K562 (cell line): ENCODE results near the gene DNAJC15. TPM values are rescaled to one million over a fixed set of nuclear protein-coding genes. Genes with fewer than 3 reads are reported as not detected.

ENCODE experiments used
- ATAC-seq: fragments of 200-7000 bp; cut with Tn5 transposase; 3 replicates; pipeline ENCODE4 v1.9.1; 2020; ENCODE audit warnings: moderate library complexity
- BruUV-seq: library from RNA; stranded (reverse); fragments of 400-500 nt; replicated peaks from 2 replicates; lab custom pipeline; 2021; lab: Mats Ljungman, UMichigan
- CTCF ChIA-PET: fragments of 300-600 bp; formaldehyde crosslinking; extraction: SDS; loops from one replicate; lab custom pipeline; 2021; ENCODE audit warnings: low intra/inter-chr PET ratio; lab: Yijun Ruan, JAX
- POLR2A ChIA-PET: fragments of 300-600, 350-650 bp; sonication (Branson Sonifier 250); formaldehyde crosslinking; extraction: SDS; loops from one replicate; lab custom pipeline; 2021; ENCODE audit warnings: antibody characterized with exemption, inconsistent platforms; lab: Yijun Ruan, JAX
- DNase-seq, 4 experiments: peaks; one replicate each; pipeline versions ENCODE4 v3.0.0 to v3.0.0-alpha.2; 2011 to 2018; ENCODE audit warnings: low spot score in 3 of 4, mixed read lengths in 3 of 4; ENCODE audit errors: extremely low read depth in 1 of 4
- FAIRE-seq: peaks from 2 replicates; lab custom pipeline; 2011; peaks lifted over from hg19 to GRCh38; lab: Jason Lieb, UNC
- H2AFZ ChIP-seq: 2 replicates; pipeline ENCODE4 v1.6.0; 2011; ENCODE audit warnings: low read depth, low read length, control low read depth, inconsistent platforms
- H3K27ac ChIP-seq: fragments of 200-600 bp; 3 replicates; pipeline ENCODE4 v1.8.0; 2011; ENCODE audit warnings: low read depth, mild to moderate bottlenecking, control low read depth, inconsistent platforms, low read length, moderate library complexity, mixed read lengths; ENCODE audit errors: extremely low read depth
- H3K27me3 ChIP-seq, 2 experiments: fragments of 300-600 bp in 1 of 2; 2 replicates in 1 of 2; 3 replicates in 1 of 2; pipeline versions ENCODE4 v1.6.0 to v1.8.0; 2011; ENCODE audit warnings: inconsistent platforms in 2 of 2, low read length in 2 of 2, mild to moderate bottlenecking in 1 of 2, mixed read lengths in 1 of 2, moderate library complexity in 1 of 2; ENCODE audit not compliant: control insufficient read depth in 2 of 2, insufficient read depth in 2 of 2
- H3K36me3 ChIP-seq: fragments of 300-600 bp; 3 replicates; pipeline ENCODE4 v1.8.0; 2011; ENCODE audit warnings: mild to moderate bottlenecking, low read length, inconsistent platforms; ENCODE audit not compliant: control insufficient read depth, insufficient read depth
- H3K4me1 ChIP-seq, 2 experiments: fragments of 200-600 bp in 1 of 2; replicated peaks in 1 of 2; 2 replicates in 1 of 2; 3 replicates in 1 of 2; pipeline versions ENCODE4 v1.5.1 to v1.8.0; 2011; ENCODE audit warnings: inconsistent platforms in 2 of 2, low read length in 2 of 2, mild to moderate bottlenecking in 1 of 2, mixed read lengths in 1 of 2, moderate library complexity in 1 of 2; ENCODE audit not compliant: control insufficient read depth in 2 of 2, insufficient read depth in 2 of 2
- H3K4me2 ChIP-seq: 2 replicates; pipeline ENCODE4 v1.6.1; 2011; ENCODE audit warnings: low read length, control low read depth, inconsistent platforms, mixed read lengths; ENCODE audit not compliant: insufficient read depth
- H3K4me3 ChIP-seq: fragments of 200-600 bp; sonication (generic), shearing (Covaris generic); 2 replicates; pipeline ENCODE4 v1.5.1; 2016; ENCODE audit warnings: control low read depth, inconsistent platforms
- H3K79me2 ChIP-seq: fragments of 200-600 bp; 3 replicates; pipeline ENCODE4 v1.8.0; 2011; ENCODE audit warnings: low read length, inconsistent platforms; ENCODE audit not compliant: control insufficient read depth, insufficient read depth
- H3K9ac ChIP-seq, 2 experiments: 2 replicates each; pipeline versions ENCODE4 v1.6.0 to v1.6.1; 2011; ENCODE audit warnings: low read depth in 2 of 2, low read length in 2 of 2, control low read depth in 1 of 2, inconsistent platforms in 1 of 2, mild to moderate bottlenecking in 1 of 2, mixed read lengths in 1 of 2; ENCODE audit not compliant: insufficient read depth in 1 of 2
- H3K9me1 ChIP-seq: one replicate; pipeline ENCODE4 v1.6.0; 2011; ENCODE audit warnings: inconsistent platforms, mild to moderate bottlenecking, low read length, moderate library complexity; ENCODE audit not compliant: control insufficient read depth, insufficient read depth
- H3K9me3 ChIP-seq: replicated peaks from 2 replicates; pipeline ENCODE4 v1.5.1; 2011; ENCODE audit warnings: low read depth, low read length, inconsistent platforms; ENCODE audit not compliant: control insufficient read depth, insufficient read depth
- H4K20me1 ChIP-seq: replicated peaks from 2 replicates; pipeline ENCODE4 v1.6.1; 2011; ENCODE audit warnings: low read length, inconsistent platforms, mixed read lengths; ENCODE audit not compliant: control insufficient read depth, insufficient read depth
- ARID2 ChIP-seq: fragments of 450-650 bp; IDR thresholded peaks from 2 replicates; pipeline ENCODE4 v1.6.1; 2017; ENCODE audit warnings: antibody characterized with exemption, mild to moderate bottlenecking
- MTF1 ChIP-seq: fragments of 250-450 bp; sonication (Bioruptor Pico); IDR thresholded peaks from 2 replicates; pipeline ENCODE4 v1.9.0; 2021; ENCODE audit warnings: moderate library complexity, mild to moderate bottlenecking, inconsistent platforms, borderline replicate concordance
- RBM22 ChIP-seq: fragments of 200-400 bp; formaldehyde crosslinking; IDR thresholded peaks from 2 replicates; pipeline ENCODE4 v1.6.1; 2018; ENCODE audit warnings: low read length, low read depth; ENCODE audit not compliant: poor library complexity, severe bottlenecking
- SRSF9 ChIP-seq: fragments of 200-400 bp; formaldehyde crosslinking; IDR thresholded peaks from 2 replicates; pipeline ENCODE4 v1.6.1; 2017; ENCODE audit warnings: low read depth, low read length, borderline replicate concordance
- U2AF1 ChIP-seq: fragments of 200-400 bp; formaldehyde crosslinking; optimal IDR thresholded peaks from 2 replicates; pipeline ENCODE3; 2017; ENCODE audit warnings: mild to moderate bottlenecking, low read depth, low read length, moderate library complexity
- ZNF12 ChIP-seq: sonication (generic); formaldehyde crosslinking; IDR thresholded peaks from 2 replicates; pipeline ENCODE4 v1.4.0; 2020; ENCODE audit warnings: mild to moderate bottlenecking, missing genetic modification reagents
- ZNF197 ChIP-seq: fragments of 200-800 bp; sonication (Bioruptor generic); IDR thresholded peaks from 2 replicates; pipeline ENCODE4 v1.6.1; 2016; ENCODE audit warnings: low read depth, missing genetic modification characterization, missing compliant biosample characterization
- WGBS: fragments of 100-300 bp; shearing (Covaris generic); methylation state at CpG from one replicate; pipeline ENCODE4 v1.1.6; 2016; ENCODE audit warnings: low coverage, mixed read lengths; ENCODE audit not compliant: insufficient coverage; ENCODE audit errors: missing lambda C conversion rate; 5-methylcytosine and 5-hydroxymethylcytosine counted together
- in situ Hi-C: fragments of 300-500 bp; cut with MboI; formaldehyde crosslinking; loops from 4 replicates; pipeline ENCODE4 v1.15.0; 2018; ENCODE audit warnings: inconsistent platforms, mixed read lengths
- intact Hi-C: fragments of 100-400 bp; cut with micrococcal nuclease; formaldehyde crosslinking; loops from 2 replicates; pipeline ENCODE4 v1.14.2; 2022
- polyA plus RNA-seq, 8 experiments: library from polyadenylated mRNA; depleted of rRNA in 4 of 8; stranded (reverse) in 5 of 8; unstranded in 3 of 8; fragments of >200 nt; fragmentation: Nextera tagmentation in 2 of 8; fragmentation: Illumina TruSeq in 1 of 8; extraction: Ambion mirVana in 2 of 8; extraction: Trizol in 1 of 8; gene quantifications; 2 replicates each; pipeline versions ENCODE4 v1.2.1 to v1.2.3, GENCODE V29; 2011 to 2014; ENCODE audit warnings: inconsistent platforms in 1 of 8, missing spikeins in 1 of 8
- total RNA-seq, 7 experiments: library from RNA; depleted of rRNA in 6 of 7; stranded (reverse); fragments of >200 nt in 6 of 7; fragmentation: Illumina TruSeq in 2 of 7; extraction: Trizol in 2 of 7; gene quantifications; 2 replicates each; pipeline versions ENCODE4 v1.2.1 to v1.2.3, GENCODE V29; 2011 to 2021; ENCODE audit warnings: low replicate concordance in 1 of 7
- TF ChIP-seq, protein P1 (sequence below): sonication (generic); formaldehyde crosslinking; IDR thresholded peaks from 2 replicates; pipeline ENCODE4 v1.8.1; 2023; ENCODE audit warnings: mild to moderate bottlenecking, missing genetic modification reagents
- TF ChIP-seq, protein P2 (sequence below): sonication (generic); formaldehyde crosslinking; IDR thresholded peaks from 2 replicates; pipeline ENCODE4 v1.8.0; 2022; ENCODE audit warnings: mild to moderate bottlenecking, missing genetic modification reagents
- TF ChIP-seq, protein P3 (sequence below): fragments of 250-450 bp; sonication (Bioruptor Pico); IDR thresholded peaks from 2 replicates; pipeline ENCODE4 v1.8.0; 2021; ENCODE audit warnings: borderline replicate concordance, mild to moderate bottlenecking, moderate library complexity; ENCODE audit not compliant: poor library complexity, severe bottlenecking
- TF ChIP-seq, protein P4 (sequence below): fragments of 450-650 bp; IDR thresholded peaks from 2 replicates; pipeline ENCODE4 v1.6.1; 2018; ENCODE audit warnings: mild to moderate bottlenecking, low read depth; ENCODE audit not compliant: partially characterized antibody

The DNAJC15 gene
- total and polyA plus RNA-seq, 9 of the 15 experiments (the other 6 are each of a cell fraction or from before 2014, with no cell fraction given), result 0.47 to 3.8 (median 1.0) TPM

DNA sequence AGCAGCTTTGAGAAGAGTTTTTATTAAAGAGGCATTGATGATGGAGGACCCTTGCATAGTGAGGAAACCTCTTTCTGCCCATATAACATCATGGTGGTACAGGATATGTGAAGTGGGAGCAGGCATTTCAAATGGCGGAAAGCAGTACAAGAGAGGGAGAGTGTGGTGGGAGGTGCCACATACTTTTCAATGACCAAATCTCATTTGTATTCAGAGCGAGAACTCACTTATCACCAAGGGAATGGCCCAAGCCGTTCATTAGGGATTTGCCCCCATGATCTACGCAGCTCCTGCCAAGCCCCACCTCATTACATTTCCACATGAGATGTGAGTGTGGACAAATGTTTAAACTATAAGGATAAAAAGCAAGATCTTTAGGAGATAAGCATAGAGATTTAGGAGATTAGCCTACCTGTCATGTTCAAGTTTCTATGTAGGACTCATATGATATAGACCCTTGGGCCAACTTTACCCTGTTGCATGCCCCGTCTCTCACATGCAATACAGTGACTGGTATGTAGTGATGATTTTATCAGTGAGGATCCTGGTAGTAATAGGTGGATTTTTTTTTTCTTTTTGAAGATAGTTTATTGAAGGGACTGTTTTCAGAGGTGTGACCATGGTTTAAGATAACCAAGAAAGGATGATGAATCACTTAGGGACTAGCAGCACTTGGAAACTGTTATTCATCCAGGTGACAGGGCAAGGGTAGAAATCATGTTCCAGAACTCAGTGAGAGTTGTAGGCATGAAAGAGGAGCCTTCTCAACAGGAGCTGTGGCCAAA lies 38.3 kb downstream of the DNAJC15 start (continued):
- no peak for TF ChIP-seq ARID2

DNA sequence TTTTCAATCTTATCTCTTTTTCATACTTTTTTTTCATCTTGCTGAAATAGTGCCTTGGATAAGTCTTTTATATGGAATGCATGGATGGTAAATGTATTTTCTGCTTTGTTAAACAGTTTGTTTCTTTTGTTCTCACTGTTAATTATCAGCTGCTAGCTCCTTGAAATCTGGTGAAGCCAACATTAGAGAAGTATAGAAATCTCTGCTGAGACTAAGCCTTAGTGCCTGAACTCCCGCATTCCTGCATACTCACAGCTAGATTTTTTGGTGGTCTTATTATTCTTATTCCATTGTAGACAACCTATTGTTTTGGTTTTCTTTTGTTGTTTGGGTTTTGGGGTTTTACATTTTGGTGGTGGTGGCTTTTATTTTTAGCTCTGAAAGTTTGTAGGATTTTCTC lies 48.4 kb downstream of the DNAJC15 start:
- DNase-seq (no peak), ATAC-seq (no peak)
- Histone ChIP-seq H3K4me2 (no peak overlapping the region), H3K36me3 (no peaks in the 10 kb centered on the region), H3K9ac (no peak overlapping the region), H3K79me2 (no peaks in the 10 kb centered on the region), H3K27ac (no peak overlapping the region), H4K20me1 (no peaks in the 10 kb centered on the region), H2AFZ (no peak overlapping the region), H3K4me1 (no peaks in the 10 kb centered on the region), H3K9me3 (no peaks in the 10 kb centered on the region)
- POLR2A ChIA-PET, result interaction anchor here (0.6 kb wide), 1 partner anchor 177 kb away, joined by 5 read pairs; no protein-coding TSS in a partner anchor
- WGBS, result 8% methylated on average over 1 of the region's 1 CpG
- no TSS peak for BruUV-seq
- intact Hi-C loops, result no loop called here
- in situ Hi-C loops, result no loop called here
- TF ChIP-seq, protein P1, sequence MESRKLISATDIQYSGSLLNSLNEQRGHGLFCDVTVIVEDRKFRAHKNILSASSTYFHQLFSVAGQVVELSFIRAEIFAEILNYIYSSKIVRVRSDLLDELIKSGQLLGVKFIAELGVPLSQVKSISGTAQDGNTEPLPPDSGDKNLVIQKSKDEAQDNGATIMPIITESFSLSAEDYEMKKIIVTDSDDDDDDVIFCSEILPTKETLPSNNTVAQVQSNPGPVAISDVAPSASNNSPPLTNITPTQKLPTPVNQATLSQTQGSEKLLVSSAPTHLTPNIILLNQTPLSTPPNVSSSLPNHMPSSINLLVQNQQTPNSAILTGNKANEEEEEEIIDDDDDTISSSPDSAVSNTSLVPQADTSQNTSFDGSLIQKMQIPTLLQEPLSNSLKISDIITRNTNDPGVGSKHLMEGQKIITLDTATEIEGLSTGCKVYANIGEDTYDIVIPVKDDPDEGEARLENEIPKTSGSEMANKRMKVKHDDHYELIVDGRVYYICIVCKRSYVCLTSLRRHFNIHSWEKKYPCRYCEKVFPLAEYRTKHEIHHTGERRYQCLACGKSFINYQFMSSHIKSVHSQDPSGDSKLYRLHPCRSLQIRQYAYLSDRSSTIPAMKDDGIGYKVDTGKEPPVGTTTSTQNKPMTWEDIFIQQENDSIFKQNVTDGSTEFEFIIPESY (CRISPR knock-in tag), result no peak
- TF ChIP-seq, protein P2, sequence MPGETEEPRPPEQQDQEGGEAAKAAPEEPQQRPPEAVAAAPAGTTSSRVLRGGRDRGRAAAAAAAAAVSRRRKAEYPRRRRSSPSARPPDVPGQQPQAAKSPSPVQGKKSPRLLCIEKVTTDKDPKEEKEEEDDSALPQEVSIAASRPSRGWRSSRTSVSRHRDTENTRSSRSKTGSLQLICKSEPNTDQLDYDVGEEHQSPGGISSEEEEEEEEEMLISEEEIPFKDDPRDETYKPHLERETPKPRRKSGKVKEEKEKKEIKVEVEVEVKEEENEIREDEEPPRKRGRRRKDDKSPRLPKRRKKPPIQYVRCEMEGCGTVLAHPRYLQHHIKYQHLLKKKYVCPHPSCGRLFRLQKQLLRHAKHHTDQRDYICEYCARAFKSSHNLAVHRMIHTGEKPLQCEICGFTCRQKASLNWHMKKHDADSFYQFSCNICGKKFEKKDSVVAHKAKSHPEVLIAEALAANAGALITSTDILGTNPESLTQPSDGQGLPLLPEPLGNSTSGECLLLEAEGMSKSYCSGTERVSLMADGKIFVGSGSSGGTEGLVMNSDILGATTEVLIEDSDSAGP (CRISPR knock-in tag), result no peak
- TF ChIP-seq ZNF197 (CRISPR knock-in tag), result no peak
- no peak for TF ChIP-seq ZNF12 (CRISPR knock-in tag)
- TF ChIP-seq U2AF1, result no peak
- TF ChIP-seq MTF1 (CRISPR knock-in tag), result no peak
- TF ChIP-seq, protein P3, sequence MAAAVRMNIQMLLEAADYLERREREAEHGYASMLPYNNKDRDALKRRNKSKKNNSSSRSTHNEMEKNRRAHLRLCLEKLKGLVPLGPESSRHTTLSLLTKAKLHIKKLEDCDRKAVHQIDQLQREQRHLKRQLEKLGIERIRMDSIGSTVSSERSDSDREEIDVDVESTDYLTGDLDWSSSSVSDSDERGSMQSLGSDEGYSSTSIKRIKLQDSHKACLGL, result no peak
- TF ChIP-seq, protein P4, sequence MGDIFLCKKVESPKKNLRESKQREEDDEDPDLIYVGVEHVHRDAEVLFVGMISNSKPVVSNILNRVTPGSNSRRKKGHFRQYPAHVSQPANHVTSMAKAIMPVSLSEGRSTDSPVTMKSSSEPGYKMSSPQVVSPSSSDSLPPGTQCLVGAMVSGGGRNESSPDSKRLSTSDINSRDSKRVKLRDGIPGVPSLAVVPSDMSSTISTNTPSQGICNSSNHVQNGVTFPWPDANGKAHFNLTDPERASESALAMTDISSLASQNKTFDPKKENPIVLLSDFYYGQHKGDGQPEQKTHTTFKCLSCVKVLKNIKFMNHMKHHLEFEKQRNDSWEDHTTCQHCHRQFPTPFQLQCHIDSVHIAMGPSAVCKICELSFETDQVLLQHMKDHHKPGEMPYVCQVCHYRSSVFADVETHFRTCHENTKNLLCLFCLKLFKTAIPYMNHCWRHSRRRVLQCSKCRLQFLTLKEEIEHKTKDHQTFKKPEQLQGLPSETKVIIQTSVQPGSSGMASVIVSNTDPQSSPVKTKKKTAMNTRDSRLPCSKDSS, result no peak
- no peak for TF ChIP-seq SRSF9
- TF ChIP-seq RBM22, result no peak
- TF ChIP-seq, all 486 proteins: peak for 0
- Histone ChIP-seq H3K4me3 (no peak overlapping the region), H3K9me1 (no peaks in the 10 kb centered on the region), H3K27me3 (no peaks in the 10 kb centered on the region)
- CTCF ChIA-PET, result no interaction called here
- no peak for FAIRE-seq
